Stimulated activated CD4-positive, alpha-beta T cell treated with anti-CD3 and anti-CD28 coated beads, Interleukin-4, amount 100 ng/mL, for 48 hours (primary cell): ENCODE results near the gene POLR2M.

Experiments used
- DNase-seq, 2 donors: peaks; one replicate each; pipeline ENCODE4 v3.0.0-alpha.2; 2020; ENCODE audit warnings: low read depth in 2 of 2

The POLR2M gene

GRCh38 chr15:57738734-57739237, 32.3 kb downstream of the POLR2M start:
- no peak for DNase-seq

DNA sequence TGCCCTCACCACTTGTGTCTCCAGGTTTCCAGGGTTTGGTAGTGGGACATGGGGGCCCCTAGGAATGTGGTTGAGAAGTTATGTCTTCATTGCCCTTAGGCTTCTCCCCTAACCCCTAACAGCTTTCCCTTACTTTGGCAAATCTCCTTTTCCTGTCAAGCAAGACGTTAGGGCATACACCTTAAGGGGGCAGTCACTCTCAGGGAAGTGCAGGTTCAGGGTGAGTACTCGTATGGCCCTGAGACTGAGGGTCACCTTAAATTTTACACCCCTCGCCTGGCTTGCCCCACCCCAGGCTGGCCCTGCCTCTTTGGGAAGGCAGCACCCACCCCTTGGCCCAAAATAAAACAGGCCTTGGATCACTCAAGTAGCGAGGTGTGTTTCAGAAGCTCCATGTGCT, 33.5 kb downstream of the POLR2M start:
- DNase-seq, result no peak

- no peak for DNase-seq
Measured at GRCh38 chr15:57741089-57741488, 34.6 kb downstream of the POLR2M start.

DNA sequence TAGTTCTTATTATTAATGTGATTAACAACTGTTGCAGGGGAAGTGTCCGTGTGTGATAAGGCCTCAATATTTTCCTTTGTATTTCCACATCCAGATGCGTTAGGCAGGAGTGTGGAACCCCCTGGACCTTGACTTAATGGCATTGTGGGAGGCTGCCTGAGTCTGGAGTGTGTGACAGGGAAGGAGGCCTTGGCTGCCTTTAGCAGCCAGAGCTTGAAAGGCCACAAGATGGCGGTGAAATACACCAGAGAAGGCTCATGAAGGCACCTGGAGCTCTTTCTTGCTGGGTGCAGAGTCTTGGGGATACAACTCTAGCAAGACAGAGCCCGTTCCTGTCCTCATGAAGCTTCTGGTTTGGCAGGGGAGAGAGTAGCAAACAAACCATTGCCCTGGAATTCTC, 36.9 kb downstream of the POLR2M start:
- no peak for DNase-seq

DNA sequence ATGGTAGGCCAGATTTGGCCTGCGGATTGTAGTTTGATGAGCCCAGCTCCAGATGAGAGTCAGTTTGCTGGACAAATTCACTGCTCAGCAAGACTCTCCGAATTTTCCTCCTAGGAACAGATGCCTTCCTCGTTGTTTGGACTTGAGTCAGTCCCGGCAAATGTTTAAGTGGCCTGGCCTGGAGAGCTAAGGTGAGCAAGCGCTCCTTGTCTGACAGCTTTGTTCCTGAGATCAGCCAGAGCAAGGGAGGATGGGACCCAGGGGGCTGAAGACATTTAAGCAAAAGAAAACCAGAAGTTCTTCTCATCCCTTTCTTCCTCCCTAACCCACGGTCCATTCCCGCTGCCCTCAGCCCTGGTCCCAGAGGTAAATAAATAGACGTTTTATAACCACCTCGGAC, 40.3 kb downstream of the POLR2M start:
- DNase-seq, result no peak

DNA sequence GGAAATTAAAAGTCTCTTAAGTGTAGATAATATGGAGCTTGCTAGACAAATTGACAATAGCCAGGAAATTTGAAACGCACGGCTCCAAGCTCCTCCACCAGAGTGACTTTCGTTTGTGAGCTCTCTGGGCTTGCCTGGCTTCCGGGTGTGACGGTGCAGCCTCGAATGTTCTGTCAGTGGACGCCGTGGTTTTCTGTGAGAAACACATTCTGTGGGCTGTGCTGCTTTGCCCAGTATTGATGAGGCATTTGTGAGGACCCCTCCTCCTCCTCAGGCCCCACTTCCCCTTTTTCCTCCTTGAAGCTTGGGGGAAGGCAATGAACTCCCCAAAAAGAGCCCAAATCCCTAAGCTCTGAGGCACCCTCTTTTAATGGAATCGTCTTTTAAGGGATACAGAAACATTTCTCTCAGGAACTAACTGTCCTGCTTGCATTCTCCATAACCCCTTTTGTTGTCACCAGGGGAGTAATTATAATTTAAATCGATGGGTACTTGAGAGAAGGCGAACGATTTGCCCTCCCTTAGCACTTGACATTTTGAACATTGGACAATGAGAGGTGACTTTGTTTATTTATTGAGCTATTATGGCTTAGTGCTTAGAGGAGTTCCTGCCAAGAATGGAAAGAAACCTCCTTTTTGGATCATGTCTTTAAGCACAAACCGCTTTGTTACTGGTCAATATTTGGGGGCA, 40.8 kb downstream of the POLR2M start:
- no peak for DNase-seq

DNA sequence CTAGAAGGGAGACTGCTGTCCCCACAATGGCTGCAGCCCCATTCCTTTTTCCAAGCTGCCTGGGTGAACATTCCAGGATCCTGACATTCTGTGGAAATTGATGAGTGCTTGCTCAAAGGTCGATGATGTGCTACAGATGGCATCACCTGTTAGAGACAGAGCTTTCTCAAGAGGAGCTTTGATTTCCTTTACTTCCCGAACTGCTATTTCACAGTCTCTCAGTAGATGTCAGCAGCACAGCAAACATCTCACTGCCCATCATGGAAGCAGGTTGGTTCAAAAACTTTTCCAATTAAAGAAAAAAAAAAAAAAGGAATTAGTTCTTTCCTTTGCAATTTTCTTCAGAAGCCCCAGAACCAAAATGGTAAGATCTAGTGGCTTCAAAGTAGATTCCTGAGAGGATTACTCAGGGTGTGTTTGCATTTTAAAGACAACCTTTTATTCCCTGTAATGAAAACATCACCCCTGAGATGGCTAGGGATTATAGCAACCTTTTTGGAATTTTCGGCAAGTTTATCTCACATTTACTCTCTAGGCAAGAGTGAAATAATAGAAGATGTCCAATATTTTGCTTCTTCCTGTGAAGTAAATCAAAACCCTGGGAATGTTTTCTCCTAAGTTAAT, 44.8 kb downstream of the POLR2M start:
- no peak for DNase-seq

GRCh38 chr15:57752436-57752835, 45.9 kb downstream of the POLR2M start:
- no peak for DNase-seq

DNA sequence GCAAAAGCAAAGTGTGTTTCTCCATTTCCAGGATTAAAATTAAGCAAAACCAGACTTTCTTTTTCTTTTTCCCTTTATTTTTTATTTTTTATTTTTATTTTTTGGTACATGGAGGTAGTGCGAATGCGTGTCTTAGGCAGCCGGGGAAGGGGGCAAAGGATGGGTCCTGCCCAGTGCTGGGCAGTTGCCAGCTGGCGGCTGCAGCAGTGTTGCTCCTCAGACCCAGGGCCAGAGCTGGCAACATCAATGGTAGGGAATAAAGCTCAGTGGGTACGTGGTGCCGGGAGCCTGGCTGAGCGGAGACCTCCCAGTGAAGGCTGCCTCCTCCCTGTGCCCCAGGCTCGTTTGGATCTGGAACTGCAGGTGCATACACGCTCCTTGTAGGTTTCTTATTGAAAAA, 46.3 kb downstream of the POLR2M start:
- DNase-seq, result no peak

DNA sequence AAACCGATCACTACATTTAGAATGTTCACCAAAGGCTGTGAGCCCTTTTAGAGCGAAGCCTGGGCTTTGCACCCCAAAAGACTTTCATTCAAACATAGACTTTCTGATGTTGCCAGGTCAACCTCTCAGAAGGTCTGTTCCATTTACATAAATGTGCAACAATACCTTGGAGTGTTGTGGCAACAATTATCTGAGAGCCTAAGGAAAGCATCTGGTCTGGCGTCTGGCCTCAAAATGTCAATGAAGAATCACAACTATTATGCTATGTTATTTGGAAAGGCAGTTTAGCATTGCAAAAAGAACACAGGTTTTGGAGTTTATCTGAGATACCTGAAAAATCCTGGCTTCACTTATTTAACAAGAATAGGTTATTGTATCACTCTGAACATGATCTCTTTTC, 50.0 kb downstream of the POLR2M start:
- DNase-seq, result no peak

- no peak for DNase-seq
Measured at GRCh38 chr15:57758560-57758959, 52.0 kb downstream of the POLR2M start.

DNA sequence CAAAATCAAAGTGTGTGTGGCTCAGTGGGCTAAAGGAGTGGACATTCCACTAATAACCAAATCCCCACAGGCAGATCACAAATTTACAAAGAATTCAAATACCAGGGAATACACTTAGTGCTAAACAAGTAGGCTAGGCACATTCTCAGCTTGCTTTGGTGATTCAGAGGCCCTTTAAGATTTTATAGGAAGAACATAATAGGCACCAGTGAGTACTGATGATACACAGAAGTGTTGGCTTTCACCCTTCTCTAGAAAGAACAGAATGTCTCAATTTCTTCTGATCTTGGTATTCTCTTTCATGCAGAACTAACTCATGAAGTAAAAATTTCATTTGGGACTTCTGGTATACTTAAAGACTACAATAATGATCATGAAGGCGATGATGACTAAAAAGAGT, 55.0 kb downstream of the POLR2M start:
- no peak for DNase-seq

DNA sequence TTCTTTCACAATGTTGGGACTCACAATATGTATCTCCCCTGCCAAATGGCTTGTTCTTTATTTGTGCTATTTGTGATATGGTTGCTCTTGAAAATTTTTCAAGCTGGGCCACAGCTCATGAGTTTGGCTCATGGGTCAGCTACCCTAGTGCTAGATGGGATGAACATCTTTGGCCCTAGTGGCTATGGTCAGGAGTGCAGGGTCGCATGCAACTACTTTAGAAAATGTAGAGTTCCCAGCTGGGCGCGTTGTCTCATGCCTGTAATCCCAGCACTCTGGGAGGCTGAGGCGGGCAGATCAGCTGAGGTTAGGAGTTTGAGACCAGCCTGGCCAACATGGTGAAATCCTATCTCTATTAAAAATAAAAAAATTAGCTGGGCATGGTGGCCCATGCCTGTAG, 55.8 kb downstream of the POLR2M start:
- DNase-seq, result no peak

DNA sequence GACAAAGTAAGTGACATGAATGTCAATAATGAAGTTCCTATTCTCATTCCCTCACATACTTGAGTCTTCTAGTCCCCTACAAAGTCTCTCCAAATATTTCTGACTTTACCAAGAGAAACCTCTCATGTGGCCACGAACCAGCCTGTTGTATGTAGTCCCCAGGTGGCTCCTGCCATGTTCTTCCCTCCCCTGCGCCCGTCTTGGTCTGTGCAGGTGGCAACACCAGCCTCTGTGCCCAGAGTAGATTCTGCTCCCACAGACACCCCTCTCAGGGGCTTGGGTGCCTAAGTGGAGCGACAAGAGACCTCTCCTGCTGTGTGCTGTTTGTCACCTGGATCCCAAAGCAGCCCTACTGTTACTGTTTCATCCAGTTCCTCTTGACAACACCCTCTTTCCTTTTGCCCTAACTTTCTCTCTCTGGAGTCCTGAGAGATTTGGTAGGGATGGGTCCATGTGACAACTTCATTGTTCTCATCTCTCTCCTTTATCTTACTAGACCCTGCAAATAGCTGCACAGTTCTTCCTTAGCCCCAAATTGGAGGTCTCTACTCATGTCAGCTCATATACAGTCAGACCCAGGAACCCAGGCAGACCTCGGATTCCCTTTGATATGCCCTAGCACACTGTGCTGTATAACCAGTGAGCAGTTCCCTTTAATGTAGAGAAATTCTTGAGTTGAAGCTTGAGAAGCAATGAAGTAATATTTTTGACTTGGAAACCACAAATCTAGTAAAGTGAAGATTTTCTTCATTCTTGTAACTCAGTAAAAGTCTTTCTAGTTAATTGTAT, 56.9 kb downstream of the POLR2M start:
- DNase-seq, result no peak
